SU-DHL-6 (cell line): ENCODE results near the gene DPP4.

Source experiments
- EZH2phosphoT487 ChIP-seq: fragments of 200-600 bp; sonication (generic), shearing (Covaris generic); conservative IDR thresholded peaks from 2 replicates; pipeline ENCODE4 v1.6.1; 2018; ENCODE audit warnings: mild to moderate bottlenecking, antibody characterized with exemption, low read length, moderate library complexity, mixed read lengths
- TF ChIP-seq, protein P1 (sequence below): fragments of 200-600 bp; sonication (generic); IDR thresholded peaks from one replicate; pipeline ENCODE4 v1.5.1; 2017; ENCODE audit warnings: antibody characterized with exemption, mild to moderate bottlenecking, low read length, moderate library complexity; ENCODE audit not compliant: insufficient read depth, poor library complexity, severe bottlenecking

DNA sequence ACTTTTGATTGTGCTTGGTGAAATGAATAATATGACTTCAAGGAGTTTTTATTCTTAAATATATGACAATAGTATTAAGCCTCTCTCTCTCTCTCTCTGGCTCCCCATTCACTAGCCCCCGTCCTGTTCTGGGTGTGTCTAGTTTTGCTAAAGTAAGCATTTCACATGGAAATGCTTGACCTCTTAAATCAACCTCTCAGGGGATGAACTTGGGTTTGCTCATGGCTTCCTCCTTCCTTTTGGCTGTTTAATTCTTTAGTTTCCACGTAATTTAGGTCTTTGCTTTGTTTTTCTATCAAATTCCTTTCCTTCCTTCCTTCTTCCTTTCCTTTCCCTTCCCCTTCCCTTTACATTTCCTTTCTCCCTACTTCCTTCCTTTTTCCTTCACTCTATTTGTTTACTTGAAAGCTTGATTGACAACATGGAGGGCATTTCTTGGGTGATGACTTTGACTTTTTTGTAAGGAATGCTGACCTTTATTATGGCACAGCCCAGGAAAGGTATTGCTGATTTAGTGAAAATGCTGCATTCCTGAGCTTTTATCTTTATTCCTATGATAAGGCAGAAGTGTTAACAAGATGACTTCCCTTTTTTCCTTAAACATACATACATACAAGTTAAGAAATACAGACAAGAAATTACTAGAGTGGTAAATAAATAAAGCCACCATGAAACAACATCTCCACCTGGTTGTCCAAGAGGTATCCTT lies 3.6 kb downstream of the DPP4 start:
- TF ChIP-seq, protein P1, sequence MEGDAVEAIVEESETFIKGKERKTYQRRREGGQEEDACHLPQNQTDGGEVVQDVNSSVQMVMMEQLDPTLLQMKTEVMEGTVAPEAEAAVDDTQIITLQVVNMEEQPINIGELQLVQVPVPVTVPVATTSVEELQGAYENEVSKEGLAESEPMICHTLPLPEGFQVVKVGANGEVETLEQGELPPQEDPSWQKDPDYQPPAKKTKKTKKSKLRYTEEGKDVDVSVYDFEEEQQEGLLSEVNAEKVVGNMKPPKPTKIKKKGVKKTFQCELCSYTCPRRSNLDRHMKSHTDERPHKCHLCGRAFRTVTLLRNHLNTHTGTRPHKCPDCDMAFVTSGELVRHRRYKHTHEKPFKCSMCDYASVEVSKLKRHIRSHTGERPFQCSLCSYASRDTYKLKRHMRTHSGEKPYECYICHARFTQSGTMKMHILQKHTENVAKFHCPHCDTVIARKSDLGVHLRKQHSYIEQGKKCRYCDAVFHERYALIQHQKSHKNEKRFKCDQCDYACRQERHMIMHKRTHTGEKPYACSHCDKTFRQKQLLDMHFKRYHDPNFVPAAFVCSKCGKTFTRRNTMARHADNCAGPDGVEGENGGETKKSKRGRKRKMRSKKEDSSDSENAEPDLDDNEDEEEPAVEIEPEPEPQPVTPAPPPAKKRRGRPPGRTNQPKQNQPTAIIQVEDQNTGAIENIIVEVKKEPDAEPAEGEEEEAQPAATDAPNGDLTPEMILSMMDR = no peak
- TF ChIP-seq EZH2phosphoT487 = no peak
